GM23338 (cell line): Measurements from ENCODE around the gene HSPA12B. TPM values are rescaled to one million over a fixed set of nuclear protein-coding genes. Genes with fewer than 3 reads are reported as not detected.
A peak's percentile ranks its signal among the peaks of the same experiment; 100 is the strongest.

ENCODE experiments used
- ATAC-seq: fragments of 200-7000 bp; cut with Tn5 transposase; 3 replicates; pipeline ENCODE4 v1.9.1; 2020
- DNase-seq: peaks from one replicate; pipeline ENCODE4 v3.0.0-alpha.2; 2015; ENCODE audit warnings: low spot score
- H2AFZ ChIP-seq: fragments of 200-600 bp; sonication (generic); 2 replicates; pipeline ENCODE4 v1.8.0; 2016; ENCODE audit warnings: antibody characterized with exemption, mild to moderate bottlenecking, moderate library complexity
- H3F3A ChIP-seq: fragments of 200-600 bp; sonication (generic); replicated peaks from 2 replicates; pipeline ENCODE4 v1.8.0; 2017; ENCODE audit warnings: antibody characterized with exemption, mixed run types, low read depth
- H3K27ac ChIP-seq: fragments of 200-600 bp; sonication (generic); 2 replicates; pipeline ENCODE4 v1.6.1; 2016; ENCODE audit warnings: low read depth
- H3K27me3 ChIP-seq: fragments of 200-600 bp; sonication (generic); 2 replicates; pipeline ENCODE4 v1.8.0; 2016; ENCODE audit warnings: mild to moderate bottlenecking, mixed run types, moderate library complexity; ENCODE audit not compliant: insufficient read depth
- H3K36me3 ChIP-seq: fragments of 200-600 bp; sonication (generic); 2 replicates; pipeline ENCODE4 v1.8.0; 2016; ENCODE audit warnings: mild to moderate bottlenecking; ENCODE audit not compliant: insufficient read depth
- H3K4me1 ChIP-seq: fragments of 200-600 bp; sonication (generic); 2 replicates; pipeline ENCODE4 v1.8.0; 2016; ENCODE audit warnings: mild to moderate bottlenecking, moderate library complexity; ENCODE audit not compliant: insufficient read depth
- H3K4me2 ChIP-seq: fragments of 200-600 bp; sonication (generic); 2 replicates; pipeline ENCODE4 v1.7.1; 2017; ENCODE audit warnings: mixed run types
- H3K4me3 ChIP-seq: fragments of 200-600 bp; sonication (generic); 2 replicates; pipeline ENCODE4 v1.6.1; 2016; ENCODE audit warnings: mixed run types
- H3K79me2 ChIP-seq: fragments of 200-600 bp; sonication (generic); replicated peaks from 2 replicates; pipeline ENCODE4 v1.8.0; 2017; ENCODE audit warnings: mild to moderate bottlenecking; ENCODE audit not compliant: insufficient read depth
- H3K9me2 ChIP-seq: fragments of 200-600 bp; sonication (generic); 2 replicates; pipeline ENCODE4 v1.8.0; 2017; ENCODE audit not compliant: insufficient read depth
- H4K20me1 ChIP-seq: fragments of 200-600 bp; sonication (generic); replicated peaks from 2 replicates; pipeline ENCODE4 v1.8.0; 2017; ENCODE audit warnings: mild to moderate bottlenecking; ENCODE audit not compliant: insufficient read depth
- H3K27ac Mint-ChIP-seq: 2 replicates; pipeline ENCODE4 v1.8.0; 2020; ENCODE audit warnings: inconsistent platforms, mild to moderate bottlenecking, moderate library complexity, mixed read lengths
- H3K27me3 Mint-ChIP-seq: 3 replicates; pipeline ENCODE4 v1.8.0; 2022; ENCODE audit warnings: low read depth, mild to moderate bottlenecking, moderate library complexity, mixed read lengths, inconsistent platforms; ENCODE audit not compliant: insufficient read depth, poor library complexity
- H3K36me3 Mint-ChIP-seq: 3 replicates; pipeline ENCODE4 v1.8.0; 2021; ENCODE audit warnings: low read depth, mild to moderate bottlenecking, inconsistent platforms, moderate library complexity, mixed read lengths
- H3K4me1 Mint-ChIP-seq: 3 replicates; pipeline ENCODE4 v1.8.0; 2020; ENCODE audit warnings: mild to moderate bottlenecking, inconsistent platforms, mixed read lengths
- H3K4me3 Mint-ChIP-seq: 3 replicates; pipeline ENCODE4 v1.8.0; 2021; ENCODE audit warnings: moderate library complexity, mild to moderate bottlenecking, inconsistent platforms, mixed read lengths
- H3K9me3 Mint-ChIP-seq: 3 replicates; pipeline ENCODE4 v1.8.0; 2020; ENCODE audit warnings: moderate library complexity, mild to moderate bottlenecking, inconsistent platforms, mixed read lengths
- CREB1 ChIP-seq: fragments of 250-450 bp; sonication (Bioruptor Pico); IDR thresholded peaks from 2 replicates; pipeline ENCODE4 v1.5.0; 2020; ENCODE audit warnings: low read depth, mild to moderate bottlenecking, moderate library complexity
- CTCF ChIP-seq, 2 experiments: fragments of 200-600 bp in 1 of 2; sonication (generic) in 1 of 2; conservative IDR thresholded peaks; 2 replicates each; pipeline versions ENCODE4 v1.5.1 to v1.6.1; 2016 to 2017; ENCODE audit warnings: antibody characterized with exemption in 2 of 2, low read depth in 2 of 2, mild to moderate bottlenecking in 2 of 2, moderate library complexity in 1 of 2
- ETS1 ChIP-seq: IDR thresholded peaks from 2 replicates; pipeline ENCODE4 v1.6.1; 2016; ENCODE audit warnings: antibody characterized with exemption
- EZH2 ChIP-seq: fragments of 200-600 bp; sonication (generic); IDR thresholded peaks from one replicate; pipeline ENCODE4 v1.8.0; 2017; ENCODE audit warnings: antibody characterized with exemption, mild to moderate bottlenecking, low read depth; ENCODE audit not compliant: unreplicated experiment
- EZH2phosphoT487 ChIP-seq: fragments of 200-600 bp; sonication (generic); IDR thresholded peaks from one replicate; pipeline ENCODE4 v1.8.1; 2018; ENCODE audit warnings: antibody characterized with exemption; ENCODE audit not compliant: unreplicated experiment
- JUNB ChIP-seq: IDR thresholded peaks from one replicate; pipeline ENCODE4 v1.6.1; 2016; ENCODE audit warnings: antibody characterized with exemption; ENCODE audit not compliant: unreplicated experiment
- NANOG ChIP-seq: IDR thresholded peaks from 2 replicates; pipeline ENCODE4 v1.6.1; 2016; ENCODE audit warnings: antibody characterized with exemption, borderline replicate concordance
- POLR2AphosphoS5 ChIP-seq: IDR thresholded peaks from 2 replicates; pipeline ENCODE4 v1.6.1; 2016; ENCODE audit warnings: antibody characterized with exemption, low read depth
- STAT1 ChIP-seq: IDR thresholded peaks from one replicate; pipeline ENCODE4 v1.6.1; 2016; ENCODE audit warnings: antibody characterized with exemption; ENCODE audit not compliant: unreplicated experiment
- ZNF114 ChIP-seq: fragments of 250-450 bp; sonication (Bioruptor Pico); IDR thresholded peaks from 2 replicates; pipeline ENCODE4 v1.5.0; 2020; ENCODE audit warnings: mild to moderate bottlenecking, moderate library complexity
- ZNF331 ChIP-seq: fragments of 250-450 bp; sonication (Bioruptor Pico); IDR thresholded peaks from 2 replicates; pipeline ENCODE4 v1.5.0; 2020; ENCODE audit warnings: low read depth, mild to moderate bottlenecking, moderate library complexity
- polyA plus RNA-seq: library from polyadenylated mRNA; unstranded; fragments of >200 nt; fragmentation: Nextera tagmentation; extraction: Ambion mirVana; gene quantifications from 2 replicates; pipeline ENCODE4 v1.2.1, GENCODE V29; 2016
- total RNA-seq: library from RNA; depleted of rRNA; stranded (reverse); fragments of >200 nt; shearing (Covaris generic); gene quantifications from 2 replicates; pipeline ENCODE4 v1.2.3, GENCODE V29; 2014
- TF ChIP-seq, protein P1 (sequence below): IDR thresholded peaks from one replicate; pipeline ENCODE4 v1.6.1; 2018; ENCODE audit warnings: antibody characterized with exemption; ENCODE audit not compliant: unreplicated experiment
- TF ChIP-seq, protein P2 (sequence below): fragments of 250-450 bp; sonication (Bioruptor Pico); IDR thresholded peaks from 2 replicates; pipeline ENCODE4 v1.5.0; 2020; ENCODE audit warnings: mild to moderate bottlenecking, moderate library complexity

Gene HSPA12B
- total and polyA plus RNA-seq, 2 experiments from 2014 or later: 2.8 to 6.5 TPM

DNA sequence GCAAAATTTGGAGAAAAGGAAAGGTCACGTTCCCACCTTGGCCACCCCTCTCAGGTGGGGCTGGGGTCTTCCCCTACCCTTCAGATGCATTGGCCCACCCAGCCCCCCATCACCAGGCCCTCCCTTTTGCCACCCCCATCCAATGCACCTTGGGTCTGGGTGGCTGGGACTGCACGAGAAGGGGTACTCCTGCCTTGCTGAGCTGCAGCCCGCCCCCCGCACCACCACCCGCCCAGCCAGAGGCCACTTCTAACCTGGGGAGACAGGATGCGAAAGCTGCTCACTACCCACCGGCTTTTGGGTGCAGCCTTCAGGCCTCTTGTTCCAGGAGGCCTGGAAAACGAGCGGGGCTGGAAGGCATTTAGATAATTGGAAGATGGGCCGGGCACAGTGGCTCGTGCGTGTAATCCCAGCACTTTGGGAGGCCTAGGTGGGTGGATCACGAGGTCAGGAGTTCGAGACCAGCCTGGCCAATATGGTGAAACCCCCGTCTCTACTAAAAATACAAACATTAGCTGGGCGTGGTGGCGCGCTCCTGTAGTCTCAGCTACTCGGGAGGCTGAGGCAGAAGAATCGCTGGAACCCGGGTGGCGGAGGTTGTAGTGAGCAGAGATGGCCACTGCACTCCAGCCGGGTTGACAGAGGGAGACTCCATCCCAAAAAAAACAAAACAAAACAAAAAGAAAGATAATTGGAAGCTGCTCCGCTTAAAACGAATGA lies 62.4 kb downstream of the HSPA12B start:
- H3K9me3 Mint-ChIP-seq: no peaks in the 10 kb centered on the region
- no peak overlapping the region for H3K27ac ChIP-seq
- ATAC-seq: no peak

More for the DNA sequence above, 62.4 kb downstream of the HSPA12B start:
- Histone ChIP-seq H3K36me3 (no peaks in the 10 kb centered on the region), H2AFZ (no peak overlapping the region), H3K4me1 (peaks cover 30% of the 10 kb centered on the region), H3K27me3 (no peaks in the 10 kb centered on the region), H3K4me3 (peak overlapping the region; percentile 68), H3K4me2 (peak overlapping the region; percentile 85), H3K9me2 (no peaks in the 10 kb centered on the region), H3F3A (peaks cover 12% of the 10 kb centered on the region; the same call in 1 of the 2 replicates), H4K20me1 (no peaks in the 10 kb centered on the region), H3K79me2 (no peaks in the 10 kb centered on the region)
- 0 out of 3 replicates have a peak, but pooled peaks cover 3% of the 10 kb centered on the region for H3K36me3 Mint-ChIP-seq
- peaks cover 32% of the 10 kb centered on the region for H3K4me1 Mint-ChIP-seq
- H3K27me3 Mint-ChIP-seq: peaks cover 25% of the 10 kb centered on the region
- H3K4me3 Mint-ChIP-seq: peak overlapping the region; percentile 86
- DNase-seq: no peak
- TF ChIP-seq NANOG (no peak), ZNF114 (no peak), CREB1 (CRISPR knock-in tag) (no peak), EZH2 (no peak), STAT1 (no peak), CTCF (conservative IDR thresholded peaks at IDR 0.05; ENCODE audit: low read depth in 2 of 2) (no peak), ETS1 (no peak), ZNF331 (CRISPR knock-in tag) (no peak), JUNB (no peak), EZH2phosphoT487 (no peak), POLR2AphosphoS5 (no peak)
- TF ChIP-seq, protein P1, sequence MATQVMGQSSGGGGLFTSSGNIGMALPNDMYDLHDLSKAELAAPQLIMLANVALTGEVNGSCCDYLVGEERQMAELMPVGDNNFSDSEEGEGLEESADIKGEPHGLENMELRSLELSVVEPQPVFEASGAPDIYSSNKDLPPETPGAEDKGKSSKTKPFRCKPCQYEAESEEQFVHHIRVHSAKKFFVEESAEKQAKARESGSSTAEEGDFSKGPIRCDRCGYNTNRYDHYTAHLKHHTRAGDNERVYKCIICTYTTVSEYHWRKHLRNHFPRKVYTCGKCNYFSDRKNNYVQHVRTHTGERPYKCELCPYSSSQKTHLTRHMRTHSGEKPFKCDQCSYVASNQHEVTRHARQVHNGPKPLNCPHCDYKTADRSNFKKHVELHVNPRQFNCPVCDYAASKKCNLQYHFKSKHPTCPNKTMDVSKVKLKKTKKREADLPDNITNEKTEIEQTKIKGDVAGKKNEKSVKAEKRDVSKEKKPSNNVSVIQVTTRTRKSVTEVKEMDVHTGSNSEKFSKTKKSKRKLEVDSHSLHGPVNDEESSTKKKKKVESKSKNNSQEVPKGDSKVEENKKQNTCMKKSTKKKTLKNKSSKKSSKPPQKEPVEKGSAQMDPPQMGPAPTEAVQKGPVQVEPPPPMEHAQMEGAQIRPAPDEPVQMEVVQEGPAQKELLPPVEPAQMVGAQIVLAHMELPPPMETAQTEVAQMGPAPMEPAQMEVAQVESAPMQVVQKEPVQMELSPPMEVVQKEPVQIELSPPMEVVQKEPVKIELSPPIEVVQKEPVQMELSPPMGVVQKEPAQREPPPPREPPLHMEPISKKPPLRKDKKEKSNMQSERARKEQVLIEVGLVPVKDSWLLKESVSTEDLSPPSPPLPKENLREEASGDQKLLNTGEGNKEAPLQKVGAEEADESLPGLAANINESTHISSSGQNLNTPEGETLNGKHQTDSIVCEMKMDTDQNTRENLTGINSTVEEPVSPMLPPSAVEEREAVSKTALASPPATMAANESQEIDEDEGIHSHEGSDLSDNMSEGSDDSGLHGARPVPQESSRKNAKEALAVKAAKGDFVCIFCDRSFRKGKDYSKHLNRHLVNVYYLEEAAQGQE: no peak
- TF ChIP-seq, protein P2, sequence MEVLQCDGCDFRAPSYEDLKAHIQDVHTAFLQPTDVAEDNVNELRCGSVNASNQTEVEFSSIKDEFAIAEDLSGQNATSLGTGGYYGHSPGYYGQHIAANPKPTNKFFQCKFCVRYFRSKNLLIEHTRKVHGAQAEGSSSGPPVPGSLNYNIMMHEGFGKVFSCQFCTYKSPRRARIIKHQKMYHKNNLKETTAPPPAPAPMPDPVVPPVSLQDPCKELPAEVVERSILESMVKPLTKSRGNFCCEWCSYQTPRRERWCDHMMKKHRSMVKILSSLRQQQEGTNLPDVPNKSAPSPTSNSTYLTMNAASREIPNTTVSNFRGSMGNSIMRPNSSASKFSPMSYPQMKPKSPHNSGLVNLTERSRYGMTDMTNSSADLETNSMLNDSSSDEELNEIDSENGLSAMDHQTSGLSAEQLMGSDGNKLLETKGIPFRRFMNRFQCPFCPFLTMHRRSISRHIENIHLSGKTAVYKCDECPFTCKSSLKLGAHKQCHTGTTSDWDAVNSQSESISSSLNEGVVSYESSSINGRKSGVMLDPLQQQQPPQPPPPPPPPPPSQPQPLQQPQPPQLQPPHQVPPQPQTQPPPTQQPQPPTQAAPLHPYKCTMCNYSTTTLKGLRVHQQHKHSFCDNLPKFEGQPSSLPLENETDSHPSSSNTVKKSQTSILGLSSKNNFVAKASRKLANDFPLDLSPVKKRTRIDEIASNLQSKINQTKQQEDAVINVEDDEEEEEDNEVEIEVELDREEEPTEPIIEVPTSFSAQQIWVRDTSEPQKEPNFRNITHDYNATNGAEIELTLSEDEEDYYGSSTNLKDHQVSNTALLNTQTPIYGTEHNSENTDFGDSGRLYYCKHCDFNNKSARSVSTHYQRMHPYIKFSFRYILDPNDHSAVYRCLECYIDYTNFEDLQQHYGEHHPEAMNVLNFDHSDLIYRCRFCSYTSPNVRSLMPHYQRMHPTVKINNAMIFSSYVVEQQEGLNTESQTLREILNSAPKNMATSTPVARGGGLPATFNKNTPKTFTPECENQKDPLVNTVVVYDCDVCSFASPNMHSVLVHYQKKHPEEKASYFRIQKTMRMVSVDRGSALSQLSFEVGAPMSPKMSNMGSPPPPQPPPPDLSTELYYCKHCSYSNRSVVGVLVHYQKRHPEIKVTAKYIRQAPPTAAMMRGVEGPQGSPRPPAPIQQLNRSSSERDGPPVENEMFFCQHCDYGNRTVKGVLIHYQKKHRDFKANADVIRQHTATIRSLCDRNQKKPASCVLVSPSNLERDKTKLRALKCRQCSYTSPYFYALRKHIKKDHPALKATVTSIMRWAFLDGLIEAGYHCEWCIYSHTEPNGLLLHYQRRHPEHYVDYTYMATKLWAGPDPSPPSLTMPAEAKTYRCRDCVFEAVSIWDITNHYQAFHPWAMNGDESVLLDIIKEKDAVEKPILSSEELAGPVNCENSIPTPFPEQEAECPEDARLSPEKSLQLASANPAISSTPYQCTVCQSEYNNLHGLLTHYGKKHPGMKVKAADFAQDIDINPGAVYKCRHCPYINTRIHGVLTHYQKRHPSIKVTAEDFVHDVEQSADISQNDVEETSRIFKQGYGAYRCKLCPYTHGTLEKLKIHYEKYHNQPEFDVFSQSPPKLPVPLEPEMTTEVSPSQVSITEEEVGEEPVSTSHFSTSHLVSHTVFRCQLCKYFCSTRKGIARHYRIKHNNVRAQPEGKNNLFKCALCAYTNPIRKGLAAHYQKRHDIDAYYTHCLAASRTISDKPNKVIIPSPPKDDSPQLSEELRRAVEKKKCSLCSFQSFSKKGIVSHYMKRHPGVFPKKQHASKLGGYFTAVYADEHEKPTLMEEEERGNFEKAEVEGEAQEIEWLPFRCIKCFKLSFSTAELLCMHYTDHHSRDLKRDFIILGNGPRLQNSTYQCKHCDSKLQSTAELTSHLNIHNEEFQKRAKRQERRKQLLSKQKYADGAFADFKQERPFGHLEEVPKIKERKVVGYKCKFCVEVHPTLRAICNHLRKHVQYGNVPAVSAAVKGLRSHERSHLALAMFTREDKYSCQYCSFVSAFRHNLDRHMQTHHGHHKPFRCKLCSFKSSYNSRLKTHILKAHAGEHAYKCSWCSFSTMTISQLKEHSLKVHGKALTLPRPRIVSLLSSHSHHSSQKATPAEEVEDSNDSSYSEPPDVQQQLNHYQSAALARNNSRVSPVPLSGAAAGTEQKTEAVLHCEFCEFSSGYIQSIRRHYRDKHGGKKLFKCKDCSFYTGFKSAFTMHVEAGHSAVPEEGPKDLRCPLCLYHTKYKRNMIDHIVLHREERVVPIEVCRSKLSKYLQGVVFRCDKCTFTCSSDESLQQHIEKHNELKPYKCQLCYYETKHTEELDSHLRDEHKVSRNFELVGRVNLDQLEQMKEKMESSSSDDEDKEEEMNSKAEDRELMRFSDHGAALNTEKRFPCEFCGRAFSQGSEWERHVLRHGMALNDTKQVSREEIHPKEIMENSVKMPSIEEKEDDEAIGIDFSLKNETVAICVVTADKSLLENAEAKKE (CRISPR knock-in tag): no peak
- no peak overlapping the region for H3K27ac Mint-ChIP-seq
